Measurements from ENCODE around the gene C4BPB. TPM values are rescaled to one million over a fixed set of nuclear protein-coding genes. Genes with fewer than 3 reads are reported as not detected.
A peak's percentile ranks its signal among the peaks of the same experiment; 100 is the strongest.

Gene C4BPB
- total RNA-seq, 1 donor from 2014 or later: 0.47 TPM

DNA sequence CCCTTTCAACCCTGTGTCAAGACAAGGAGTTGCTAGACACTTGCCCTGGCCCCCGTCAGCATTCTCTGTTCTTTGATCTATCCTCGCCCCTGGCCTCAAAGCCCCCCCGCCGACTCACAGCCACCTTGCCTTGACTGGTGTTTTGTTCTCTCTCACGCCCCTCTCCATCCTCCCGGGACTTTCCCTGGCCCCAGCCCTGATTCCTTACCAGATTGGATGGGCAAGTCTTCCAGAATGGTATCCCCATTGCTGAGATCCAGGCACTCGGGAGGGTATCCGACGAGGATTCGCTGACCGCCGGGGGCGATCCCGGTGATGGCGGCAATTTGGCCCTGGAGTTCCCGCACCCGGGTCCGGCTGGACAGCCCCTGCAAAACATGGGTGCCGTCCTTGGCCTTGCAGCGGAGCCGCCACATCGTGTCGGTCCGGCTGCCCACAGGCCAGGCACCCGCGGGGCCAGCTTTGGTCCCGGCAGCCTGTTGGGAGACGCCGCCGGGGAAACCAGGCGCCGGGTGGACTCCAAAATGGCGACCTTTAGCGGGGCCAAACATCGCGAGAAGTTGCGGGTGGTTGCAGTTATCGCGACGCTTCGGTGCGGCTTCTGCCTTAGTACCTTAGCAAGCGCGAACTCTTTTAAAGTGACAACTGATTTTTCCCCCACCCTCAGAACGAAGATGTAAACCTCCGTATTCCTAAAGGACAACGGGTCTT, 38.0 kb upstream of the C4BPB start:
- Mint-ChIP-seq H3K9me3 (no peaks in the 10 kb centered on the region), H3K4me1 (peaks cover 71% of the 10 kb centered on the region)
- POLR2A ChIA-PET: interaction anchor here (0.6 to 1.6 kb wide), 4 partner anchors 18 to 449 kb away, joined by 3 to 5 read pairs (median 4); partner anchors contain the start of genes C1orf116 and EIF2D

DNA sequence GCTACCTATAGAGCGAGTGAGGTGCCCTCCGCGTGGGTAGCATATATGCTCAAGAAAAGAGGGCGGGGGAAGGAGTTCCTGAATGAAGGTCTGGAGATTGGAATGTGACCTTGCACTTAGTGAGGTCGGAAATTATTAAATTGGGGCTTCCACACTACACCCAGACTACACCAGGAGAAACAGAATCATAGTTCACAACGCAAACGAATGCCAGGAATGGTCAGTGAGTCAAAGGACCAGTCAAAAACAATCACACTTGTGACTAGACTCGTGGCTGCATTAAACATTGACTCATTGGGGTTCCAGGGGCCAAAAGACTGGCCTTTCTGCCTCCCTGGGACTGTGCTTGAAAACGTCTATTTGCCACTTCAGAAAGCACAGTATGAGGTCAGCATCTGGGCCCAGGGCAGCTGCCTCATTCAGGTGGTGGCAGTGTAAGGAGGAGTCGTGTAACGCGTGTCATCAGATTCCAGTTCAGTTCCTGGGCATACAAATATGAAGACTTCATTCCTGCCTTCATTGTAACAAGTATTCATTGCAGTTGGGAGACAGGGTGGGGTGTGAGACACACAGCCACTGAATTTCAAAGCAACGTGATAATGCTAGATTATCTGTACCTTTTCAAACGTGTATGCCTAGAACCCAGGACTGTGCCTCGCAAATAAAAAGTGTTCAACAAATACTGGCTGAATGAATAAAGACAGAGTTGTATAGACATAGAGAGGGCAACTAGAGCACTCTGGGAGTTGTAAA, 37.3 kb upstream of the C4BPB start, which contains the start of gene YOD1:
TSS of gene YOD1 (minus strand) at position 18 of the 753 bp plus-strand sequence. CDS start 178 bp downstream, outside the sequence.
- POLR2A ChIA-PET: no interaction called here
- peaks cover 68% of the 10 kb centered on the region for H3K4me1 Mint-ChIP-seq
- ATAC-seq (ENCODE audit: low read depth) (no peak), DNase-seq (no peak)
- CTCF ChIA-PET: interaction anchor here (2.8 kb wide), 1 partner anchor 354 kb away, joined by 14 read pairs; no protein-coding TSS in a partner anchor
- no peaks in the 10 kb centered on the region for H3K27me3 Mint-ChIP-seq
- no peaks in the 10 kb centered on the region for H3K9me3 Mint-ChIP-seq
- intact Hi-C loops (cut with micrococcal nuclease): loop anchor here (5.0 kb wide), 2 partner anchors 129 to 439 kb away; partner anchors contain the start of genes EIF2D and FCMR
- TF ChIP-seq, protein P1, sequence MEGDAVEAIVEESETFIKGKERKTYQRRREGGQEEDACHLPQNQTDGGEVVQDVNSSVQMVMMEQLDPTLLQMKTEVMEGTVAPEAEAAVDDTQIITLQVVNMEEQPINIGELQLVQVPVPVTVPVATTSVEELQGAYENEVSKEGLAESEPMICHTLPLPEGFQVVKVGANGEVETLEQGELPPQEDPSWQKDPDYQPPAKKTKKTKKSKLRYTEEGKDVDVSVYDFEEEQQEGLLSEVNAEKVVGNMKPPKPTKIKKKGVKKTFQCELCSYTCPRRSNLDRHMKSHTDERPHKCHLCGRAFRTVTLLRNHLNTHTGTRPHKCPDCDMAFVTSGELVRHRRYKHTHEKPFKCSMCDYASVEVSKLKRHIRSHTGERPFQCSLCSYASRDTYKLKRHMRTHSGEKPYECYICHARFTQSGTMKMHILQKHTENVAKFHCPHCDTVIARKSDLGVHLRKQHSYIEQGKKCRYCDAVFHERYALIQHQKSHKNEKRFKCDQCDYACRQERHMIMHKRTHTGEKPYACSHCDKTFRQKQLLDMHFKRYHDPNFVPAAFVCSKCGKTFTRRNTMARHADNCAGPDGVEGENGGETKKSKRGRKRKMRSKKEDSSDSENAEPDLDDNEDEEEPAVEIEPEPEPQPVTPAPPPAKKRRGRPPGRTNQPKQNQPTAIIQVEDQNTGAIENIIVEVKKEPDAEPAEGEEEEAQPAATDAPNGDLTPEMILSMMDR (IDR thresholded peaks at IDR 0.05): no peak
- H3K27ac Mint-ChIP-seq: peak within 1 kb of the TSS; percentile 92
- peaks cover 40% of the 10 kb centered on the region for H3K36me3 Mint-ChIP-seq (ENCODE audit: low read depth)
- H3K4me3 Mint-ChIP-seq: peak within 1 kb of the TSS; percentile 98

More for the DNA sequence above, 38.0 kb upstream of the C4BPB start:
- H3K36me3 Mint-ChIP-seq (ENCODE audit: low read depth): peaks cover 46% of the 10 kb centered on the region
- CTCF ChIA-PET: interaction anchor here (0.7 to 3.0 kb wide), 13 partner anchors 8 to 451 kb away, joined by 3 to 26 read pairs (median 4); partner anchors contain the start of genes CR1 and CR2
- H3K27me3 Mint-ChIP-seq: no peaks in the 10 kb centered on the region
- DNase-seq (peak; percentile 74), ATAC-seq (ENCODE audit: low read depth) (peak; percentile 51)
- intact Hi-C loops (cut with micrococcal nuclease): loop anchor here (1.0 to 5.0 kb wide), 5 partner anchors 27 to 449 kb away; partner anchors contain the start of genes EIF2D and FCMR
- peak overlapping the region; percentile 98 for H3K4me3 Mint-ChIP-seq
- H3K27ac Mint-ChIP-seq: peak overlapping the region; percentile 92
- TF ChIP-seq, protein P1 (IDR thresholded peaks at IDR 0.05): no peak

DNA sequence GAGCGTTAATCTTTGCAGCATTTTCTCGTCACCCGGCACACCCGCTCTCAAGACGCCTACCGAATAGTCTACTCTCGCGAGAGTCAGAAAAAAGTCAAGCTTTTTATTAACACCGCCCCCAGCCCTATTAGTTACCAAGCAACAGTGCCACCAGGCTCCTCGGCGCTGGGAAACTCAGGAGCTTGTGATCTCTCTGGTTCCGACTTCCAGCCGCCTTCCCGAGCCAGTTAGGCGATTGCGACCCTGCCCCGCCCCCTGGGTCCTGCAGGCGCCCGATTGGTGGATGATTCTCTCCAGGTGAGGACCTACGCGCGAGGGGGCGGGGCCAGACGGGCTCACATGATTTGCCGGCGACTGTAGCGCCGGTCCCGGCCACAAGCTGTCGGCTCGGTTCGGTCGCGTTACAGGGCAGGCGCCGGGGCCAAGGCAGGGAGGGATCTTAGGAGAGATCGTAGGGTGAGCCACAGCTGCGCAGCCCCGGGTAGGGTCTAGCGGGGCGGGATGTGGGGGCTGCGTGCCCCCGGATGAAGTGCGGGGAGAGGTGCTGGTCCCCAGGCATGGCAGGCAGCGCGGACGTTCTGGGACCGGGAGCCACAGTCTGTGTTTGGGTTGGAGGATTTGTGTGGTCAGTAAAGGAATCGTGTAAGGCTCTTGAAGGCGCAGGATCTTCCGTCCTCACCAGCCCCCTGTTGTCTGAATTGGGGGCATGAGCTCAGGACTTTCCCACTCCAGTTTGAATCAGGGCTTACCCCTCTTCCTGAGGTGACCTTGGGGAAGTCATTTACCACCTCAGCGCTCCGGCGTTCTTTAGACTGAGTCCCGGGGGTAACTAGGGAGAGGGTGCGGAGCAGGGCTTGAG, 35.5 kb upstream of the C4BPB start, which contains the start of gene PFKFB2:
TSS of gene PFKFB2 (plus strand) at position 365 of the 859 bp plus-strand sequence. CDS start 1,443 bp downstream, outside the sequence.
- POLR2A ChIA-PET: interaction anchor here (0.6 to 1.9 kb wide), 8 partner anchors 18 to 770 kb away, joined by 3 to 18 read pairs (median 8); partner anchors contain the start of genes CD55, CR1 and CR2
- TF ChIP-seq, protein P1 (IDR thresholded peaks at IDR 0.05): no peak
- peak; percentile 86 for ATAC-seq (ENCODE audit: low read depth)
- H3K27me3 Mint-ChIP-seq: no peaks in the 10 kb centered on the region
- CTCF ChIA-PET: interaction anchor here (0.6 to 2.1 kb wide), 10 partner anchors 21 to 590 kb away, joined by 3 to 10 read pairs (median 3); partner anchors contain the start of gene CR2
- H3K27ac Mint-ChIP-seq: peak within 1 kb of the TSS; percentile 98
- peaks cover 26% of the 10 kb centered on the region for H3K36me3 Mint-ChIP-seq (ENCODE audit: low read depth)
- intact Hi-C loops (cut with micrococcal nuclease): loop anchor here (1.0 to 5.0 kb wide), 5 partner anchors 131 to 441 kb away; partner anchors contain the start of genes CD55, CR2, EIF2D and FCMR
- H3K9me3 Mint-ChIP-seq: no peaks in the 10 kb centered on the region
- peak; percentile 94 for DNase-seq
- H3K4me1 Mint-ChIP-seq: peaks cover 56% of the 10 kb centered on the region
- H3K4me3 Mint-ChIP-seq: peak within 1 kb of the TSS; percentile 98

DNA sequence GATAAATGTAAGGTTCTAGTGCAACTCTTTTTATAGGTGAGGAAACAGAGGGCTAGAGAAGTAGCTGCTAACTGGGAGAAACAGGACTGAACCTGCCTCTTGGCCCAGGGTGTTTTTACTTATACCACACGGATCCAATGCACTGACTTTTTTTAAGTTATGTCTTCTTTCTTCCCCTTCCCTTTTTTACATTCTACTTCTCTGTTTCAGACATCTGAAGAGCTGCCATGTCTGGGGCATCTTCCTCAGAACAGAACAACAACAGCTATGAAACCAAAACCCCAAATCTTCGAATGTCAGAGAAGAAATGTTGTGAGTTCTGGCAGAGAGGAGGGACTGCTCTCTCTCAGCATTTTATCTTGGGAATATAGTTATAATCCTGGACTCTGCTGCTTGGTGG, 34.2 kb upstream of the C4BPB start:
- Mint-ChIP-seq H3K4me1 (peaks cover 55% of the 10 kb centered on the region), H3K27me3 (no peaks in the 10 kb centered on the region), H3K27ac (peak overlapping the region; percentile 98), H3K36me3 (ENCODE audit: low read depth) (peaks cover 15% of the 10 kb centered on the region), H3K9me3 (no peaks in the 10 kb centered on the region), H3K4me3 (peak overlapping the region; percentile 98)
- POLR2A ChIA-PET: no interaction called here
- ATAC-seq (ENCODE audit: low read depth) (no peak), DNase-seq (no peak)
- CTCF ChIA-PET: interaction anchor here (1.4 kb wide), 2 partner anchors 30 to 445 kb away, joined by 3 read pairs; no protein-coding TSS in a partner anchor
- TF ChIP-seq, protein P1 (IDR thresholded peaks at IDR 0.05): no peak
- intact Hi-C loops (cut with micrococcal nuclease): loop anchor here (5.0 kb wide), 2 partner anchors 132 to 442 kb away; partner anchors contain the start of genes EIF2D and FCMR

Measured in activated B cell treated with CpG ODN at 0.5 μM for 24 hours (primary cell).